OCI-LY1 (cell line): ENCODE data around the gene TNIP2.
A peak's percentile ranks its signal among the peaks of the same experiment; 100 is the strongest.
"Not testable (repeated sequence)": the region's sequence is repeated elsewhere in the genome, so short reads cannot be mapped to it uniquely, and the experiment has no call there.

ENCODE experiments used
- H2AFZ ChIP-seq: fragments of 200-600 bp; sonication (generic), shearing (Covaris generic); 2 replicates; pipeline ENCODE4 v1.6.0; 2014; ENCODE audit warnings: antibody characterized with exemption, mild to moderate bottlenecking, low read length
- H3F3A ChIP-seq: fragments of 200-600 bp; sonication (generic), shearing (Covaris generic); 2 replicates; pipeline ENCODE4 v1.6.0; 2014; ENCODE audit warnings: mild to moderate bottlenecking, antibody characterized with exemption, low read length, moderate library complexity; ENCODE audit not compliant: insufficient read depth
- H3K27ac ChIP-seq: fragments of 200-600 bp; sonication (generic); 2 replicates; pipeline ENCODE4 v1.5.1; 2014; ENCODE audit warnings: low read length, mixed run types, mild to moderate bottlenecking, low read depth; ENCODE audit not compliant: poor library complexity, severe bottlenecking
- H3K27me3 ChIP-seq: fragments of 200-600 bp; sonication (generic); 2 replicates; pipeline ENCODE4 v1.6.0; 2014; ENCODE audit warnings: antibody characterized with exemption, mild to moderate bottlenecking, low read length, moderate library complexity; ENCODE audit not compliant: insufficient read depth
- H3K36me3 ChIP-seq: fragments of 200-600 bp; sonication (generic); 2 replicates; pipeline ENCODE4 v1.6.1; 2014; ENCODE audit warnings: mild to moderate bottlenecking, antibody characterized with exemption, low read length, moderate library complexity, mixed read lengths; ENCODE audit not compliant: insufficient read depth
- H3K4me1 ChIP-seq: fragments of 200-600 bp; sonication (generic); 2 replicates; pipeline ENCODE4 v1.5.1; 2014; ENCODE audit warnings: mild to moderate bottlenecking, low read length, moderate library complexity; ENCODE audit not compliant: insufficient read depth, severe bottlenecking
- H3K4me2 ChIP-seq: fragments of 200-600 bp; sonication (generic), shearing (Covaris generic); 2 replicates; pipeline ENCODE4 v1.6.1; 2014; ENCODE audit warnings: low read length
- H3K4me3 ChIP-seq: fragments of 200-600 bp; sonication (generic); 2 replicates; pipeline ENCODE4 v1.5.1; 2014; ENCODE audit warnings: low read length, low read depth, mild to moderate bottlenecking, mixed read lengths; ENCODE audit not compliant: poor library complexity, severe bottlenecking
- H3K79me2 ChIP-seq: fragments of 200-600 bp; shearing (Covaris generic); 2 replicates; pipeline ENCODE4 v1.6.1; 2016; ENCODE audit warnings: mixed run types, low read length, mixed read lengths; ENCODE audit not compliant: insufficient read depth
- H3K9ac ChIP-seq: fragments of 200-600 bp; sonication (generic), shearing (Covaris generic); 2 replicates; pipeline ENCODE4 v1.6.1; 2014; ENCODE audit warnings: mild to moderate bottlenecking, low read length, mixed read lengths
- H3K9me2 ChIP-seq: fragments of 200-600 bp; sonication (generic), shearing (Covaris generic); 2 replicates; pipeline ENCODE4 v1.6.1; 2014; ENCODE audit warnings: low read depth, mild to moderate bottlenecking, low read length, mixed read lengths
- H3K9me3 ChIP-seq: fragments of 200-600 bp; shearing (Covaris generic); 2 replicates; pipeline ENCODE4 v1.6.1; 2014; ENCODE audit warnings: low read length, mixed read lengths
- H4K20me1 ChIP-seq: fragments of 200-600 bp; sonication (generic), shearing (Covaris generic); 2 replicates; pipeline ENCODE4 v1.6.0; 2016; ENCODE audit warnings: mild to moderate bottlenecking, low read length; ENCODE audit not compliant: insufficient read depth
- EZH2 ChIP-seq: fragments of 200-600 bp; sonication (generic), shearing (Covaris generic); IDR thresholded peaks from 2 replicates; pipeline ENCODE4 v1.8.0; 2017; ENCODE audit warnings: borderline replicate concordance, mixed run types, mild to moderate bottlenecking, antibody characterized with exemption, low read length, moderate library complexity, mixed read lengths
- TF ChIP-seq, protein P1 (sequence below): fragments of 200-600 bp; sonication (generic), shearing (Covaris generic); IDR thresholded peaks from 2 replicates; pipeline ENCODE4 v1.5.1; 2017; ENCODE audit warnings: mild to moderate bottlenecking, antibody characterized with exemption, low read length, moderate library complexity, mixed read lengths

Gene TNIP2

DNA sequence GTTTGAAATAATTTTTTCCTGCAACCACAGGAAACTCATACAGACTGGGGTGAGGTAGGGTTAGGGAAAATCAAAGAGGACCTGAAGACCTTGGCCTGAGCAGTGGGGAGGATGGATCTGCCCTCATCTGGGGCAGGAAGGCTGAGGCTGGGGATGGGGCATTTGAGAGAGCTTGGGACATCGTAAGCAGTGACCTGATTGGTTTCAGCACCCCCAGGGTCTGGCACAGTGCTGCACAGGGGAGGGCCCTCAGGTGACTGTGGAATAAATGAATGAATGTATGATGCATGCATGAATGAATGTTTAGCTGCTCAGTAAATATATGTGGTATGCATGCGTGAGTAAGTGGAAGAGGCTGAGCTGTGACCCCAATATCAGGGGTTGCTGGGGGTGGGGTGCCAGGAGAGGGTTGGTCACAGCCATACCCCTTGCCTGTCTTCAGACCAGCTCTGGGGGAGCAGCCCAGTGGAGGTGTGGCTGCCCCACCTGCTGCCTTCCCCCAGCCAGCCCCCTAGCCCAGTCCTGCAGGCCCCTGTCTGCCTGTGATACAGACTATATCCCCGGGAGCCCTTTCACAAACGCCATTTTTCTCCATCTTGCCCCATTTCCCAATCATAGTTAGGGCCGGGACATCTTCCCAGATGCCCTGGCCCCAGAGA lies 11.0 kb upstream of the TNIP2 start:
- Histone ChIP-seq H3K9me2 (no peaks in the 10 kb centered on the region), H3K27ac (no peak overlapping the region), H3K9me3 (no peaks in the 10 kb centered on the region), H3K4me3 (no peak overlapping the region), H3K9ac (no peak overlapping the region), H2AFZ (no peak overlapping the region), H3F3A (no peaks in the 10 kb centered on the region), H3K79me2 (no peaks in the 10 kb centered on the region), H4K20me1 (no peaks in the 10 kb centered on the region), H3K4me1 (peaks cover 6% of the 10 kb centered on the region), H3K36me3 (no peaks in the 10 kb centered on the region), H3K27me3 (no peaks in the 10 kb centered on the region), H3K4me2 (no peak overlapping the region)
- TF ChIP-seq EZH2, result no peak
- TF ChIP-seq, protein P1, sequence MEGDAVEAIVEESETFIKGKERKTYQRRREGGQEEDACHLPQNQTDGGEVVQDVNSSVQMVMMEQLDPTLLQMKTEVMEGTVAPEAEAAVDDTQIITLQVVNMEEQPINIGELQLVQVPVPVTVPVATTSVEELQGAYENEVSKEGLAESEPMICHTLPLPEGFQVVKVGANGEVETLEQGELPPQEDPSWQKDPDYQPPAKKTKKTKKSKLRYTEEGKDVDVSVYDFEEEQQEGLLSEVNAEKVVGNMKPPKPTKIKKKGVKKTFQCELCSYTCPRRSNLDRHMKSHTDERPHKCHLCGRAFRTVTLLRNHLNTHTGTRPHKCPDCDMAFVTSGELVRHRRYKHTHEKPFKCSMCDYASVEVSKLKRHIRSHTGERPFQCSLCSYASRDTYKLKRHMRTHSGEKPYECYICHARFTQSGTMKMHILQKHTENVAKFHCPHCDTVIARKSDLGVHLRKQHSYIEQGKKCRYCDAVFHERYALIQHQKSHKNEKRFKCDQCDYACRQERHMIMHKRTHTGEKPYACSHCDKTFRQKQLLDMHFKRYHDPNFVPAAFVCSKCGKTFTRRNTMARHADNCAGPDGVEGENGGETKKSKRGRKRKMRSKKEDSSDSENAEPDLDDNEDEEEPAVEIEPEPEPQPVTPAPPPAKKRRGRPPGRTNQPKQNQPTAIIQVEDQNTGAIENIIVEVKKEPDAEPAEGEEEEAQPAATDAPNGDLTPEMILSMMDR, result no peak

DNA sequence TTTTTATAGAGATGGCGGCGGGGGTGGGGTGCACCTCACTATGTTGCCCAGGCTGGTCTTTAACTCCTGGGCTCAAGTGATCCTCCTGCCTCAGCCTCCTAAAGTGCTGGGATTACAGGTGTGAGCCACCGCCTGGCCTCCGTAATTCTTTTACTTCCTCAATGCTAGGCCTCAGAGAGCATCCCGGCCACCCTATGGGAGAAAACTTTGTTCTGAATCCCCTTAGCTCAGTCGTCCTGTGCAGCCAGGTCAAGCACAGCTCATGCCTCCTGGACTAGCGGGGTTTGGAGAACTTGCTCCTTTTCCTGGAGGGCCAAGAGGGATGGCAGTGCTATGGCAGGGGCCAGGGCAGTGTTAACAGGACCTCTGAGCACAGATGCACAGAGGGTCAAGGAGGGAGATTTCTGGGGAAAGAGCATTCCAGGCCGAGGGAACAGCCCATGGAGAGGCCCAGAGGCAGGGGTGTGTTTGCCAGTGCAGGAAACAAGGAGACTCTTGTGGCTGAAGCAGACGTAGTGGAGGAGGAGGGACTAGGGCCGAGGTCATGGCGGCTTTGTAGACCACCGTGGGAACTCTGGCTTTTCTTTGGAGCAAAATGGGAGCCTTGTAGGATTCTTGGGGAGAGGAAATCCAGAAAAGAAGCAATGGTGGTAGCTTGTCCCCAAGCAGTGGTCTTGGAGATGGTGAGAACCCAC lies 9.8 kb upstream of the TNIP2 start:
- Histone ChIP-seq H3K4me3 (no peak overlapping the region), H3K4me1 (peaks cover 6% of the 10 kb centered on the region), H3K9me3 (no peaks in the 10 kb centered on the region), H3K79me2 (no peaks in the 10 kb centered on the region), H2AFZ (no peak overlapping the region), H3K27me3 (no peaks in the 10 kb centered on the region), H4K20me1 (no peaks in the 10 kb centered on the region), H3K4me2 (no peak overlapping the region), H3K9me2 (no peaks in the 10 kb centered on the region), H3K9ac (no peak overlapping the region), H3K27ac (no peak overlapping the region), H3F3A (no peaks in the 10 kb centered on the region), H3K36me3 (no peaks in the 10 kb centered on the region)
- TF ChIP-seq EZH2, result no peak
- TF ChIP-seq, protein P1, result no peak

DNA sequence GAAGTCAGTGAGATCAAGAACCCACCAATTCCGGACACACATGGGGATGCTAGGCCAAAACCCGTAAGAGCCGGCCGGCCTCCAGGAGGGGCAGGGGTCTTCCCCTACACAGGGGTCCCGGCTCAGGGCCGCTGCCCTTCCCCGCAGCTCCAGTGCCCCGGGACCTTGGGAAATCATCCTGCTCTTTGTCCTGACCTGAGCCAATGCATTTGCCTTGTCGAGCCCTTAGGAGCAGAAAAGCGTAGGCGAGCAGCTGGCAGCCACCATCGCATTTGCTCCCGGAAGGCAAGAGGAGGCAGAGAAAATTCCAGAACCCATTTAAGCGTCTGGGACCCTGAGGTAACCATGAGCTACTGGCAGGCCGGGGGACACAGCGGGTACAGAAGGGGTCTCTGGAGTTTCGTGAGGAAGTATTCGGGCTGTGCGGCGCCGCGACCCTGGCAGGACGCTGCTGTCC lies 7.4 kb upstream of the TNIP2 start:
- Histone ChIP-seq H3K4me3 (peak overlapping the region; percentile 44), H2AFZ (no peak overlapping the region)

DNA sequence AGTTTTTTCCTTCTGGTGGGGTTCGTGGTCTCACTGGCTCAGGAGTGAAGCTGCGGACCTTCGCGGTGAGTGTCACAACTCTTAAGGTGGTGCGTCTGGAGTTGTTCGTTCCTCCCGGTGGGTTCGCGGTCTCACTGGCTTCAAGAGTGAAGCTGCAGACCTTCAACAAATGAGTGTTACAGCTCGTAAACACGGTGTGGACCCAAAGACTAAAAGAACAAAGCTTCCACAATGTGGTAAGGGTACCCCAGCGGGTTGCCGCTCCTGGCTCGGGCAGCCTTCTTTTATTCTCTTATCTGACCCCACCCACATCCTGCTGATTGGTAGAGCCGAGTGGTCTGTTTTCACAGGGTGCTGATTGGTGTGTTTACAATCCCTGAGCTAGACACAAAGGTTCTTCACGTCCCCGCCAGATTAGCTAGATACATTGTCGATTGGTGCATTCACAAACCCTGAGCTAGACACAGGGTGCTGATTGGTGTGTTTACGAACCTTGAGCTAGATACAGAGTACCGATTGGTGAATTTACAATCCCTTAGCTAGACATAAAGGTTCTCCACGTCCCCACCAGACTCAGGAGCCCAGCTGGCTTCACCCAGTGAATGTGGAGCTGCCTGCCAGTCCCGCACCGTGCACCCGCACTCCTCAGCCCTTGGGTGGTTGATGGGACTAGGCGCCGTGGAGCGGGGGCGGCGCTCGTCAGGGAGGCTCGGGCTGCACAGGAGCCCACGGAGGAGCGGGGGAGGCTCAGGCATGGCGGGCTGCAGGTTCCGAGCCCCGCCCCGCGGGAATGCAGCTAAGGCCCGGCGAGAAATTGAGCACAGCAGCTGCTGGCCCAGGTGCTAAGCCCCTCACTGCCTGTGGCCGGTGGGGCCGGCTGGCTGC lies 6.6 kb upstream of the TNIP2 start:
- not testable (repeated sequence) for H3K79me2 ChIP-seq, H3K9me2 ChIP-seq, H3K27ac ChIP-seq, H4K20me1 ChIP-seq, H2AFZ ChIP-seq, H3F3A ChIP-seq, H3K4me1 ChIP-seq, H3K9ac ChIP-seq, H3K4me3 ChIP-seq, H3K27me3 ChIP-seq, H3K36me3 ChIP-seq, H3K9me3 ChIP-seq, H3K4me2 ChIP-seq

More for the DNA sequence above, 7.4 kb upstream of the TNIP2 start:
- Histone ChIP-seq H3K27ac (no peak overlapping the region), H3F3A (no peaks in the 10 kb centered on the region), H3K9me3 (no peaks in the 10 kb centered on the region), H3K27me3 (no peaks in the 10 kb centered on the region), H3K36me3 (no peaks in the 10 kb centered on the region), H3K9ac (peak overlapping the region; percentile 18; the same call in 1 of the 2 replicates), H3K79me2 (no peaks in the 10 kb centered on the region), H4K20me1 (no peaks in the 10 kb centered on the region), H3K4me2 (peak overlapping the region; percentile 60), H3K9me2 (no peaks in the 10 kb centered on the region), H3K4me1 (peaks cover 6% of the 10 kb centered on the region)
- TF ChIP-seq EZH2, result no peak
- TF ChIP-seq, protein P1, result no peak
